ENCODE data around the gene FAHD2A. TPM values are rescaled to one million over a fixed set of nuclear protein-coding genes. Genes with fewer than 3 reads are reported as not detected.

FAHD2A gene
- total RNA-seq, 1 experiment from 2014 or later: 25.4 TPM

GRCh38 chr2:95382686-95383634, 19.5 kb upstream of the FAHD2A start:
- Histone ChIP-seq H3K27ac (ENCODE audit: low read depth, low read length) (no peak overlapping the region), H3K9me3 (ENCODE audit: control insufficient read depth in 1 of 2, insufficient read depth in 1 of 2, low read depth in 1 of 2, low read length in 2 of 2) (no peaks in the 10 kb centered on the region), H3K9me2 (ENCODE audit: insufficient read depth) (no peaks in the 10 kb centered on the region), H3K9ac (ENCODE audit: low read length) (no peak overlapping the region), H3K27me3 (ENCODE audit: insufficient read depth, low read length) (no peaks in the 10 kb centered on the region), H2AFZ (ENCODE audit: low read depth, low read length, poor library complexity, severe bottlenecking) (no peak overlapping the region), H3K79me2 (ENCODE audit: insufficient read depth, low read length) (no peaks in the 10 kb centered on the region), H4K20me1 (ENCODE audit: insufficient read depth) (no peaks in the 10 kb centered on the region), H3K4me3 (replicated peaks in 1 of 2; ENCODE audit: low read depth in 1 of 2, low read length in 2 of 2) (no peak overlapping the region), H3K4me2 (ENCODE audit: low read length) (no peak overlapping the region), H3K4me1 (ENCODE audit: control insufficient read depth in 1 of 2, insufficient read depth in 2 of 2, low read length in 2 of 2) (no peaks in the 10 kb centered on the region), H3K36me3 (ENCODE audit: control insufficient read depth in 1 of 2, insufficient read depth in 2 of 2, low read length in 2 of 2) (no peaks in the 10 kb centered on the region)
- ChIA-PET RAD21 (ENCODE audit: low non-redundant PET in 1 of 2, low total read pairs in 2 of 2, uncharacterized antibody in 2 of 2, unreplicated experiment in 2 of 2) (no interaction called here), CTCF (no interaction called here), POLR2A (no interaction called here)
- intact Hi-C loops (cut with micrococcal nuclease): no loop called here
- DNase-seq (ENCODE audit: low read depth, low spot score) (no peak), ATAC-seq (no peak)
- TF ChIP-seq ATF3 (IDR thresholded peaks at IDR 0.05) (no peak), EZH2phosphoT487 (IDR thresholded peaks at IDR 0.05; ENCODE audit: borderline replicate concordance) (no peak), ZFX (IDR thresholded peaks at IDR 0.05) (no peak), RAD21 (IDR thresholded peaks at IDR 0.05; ENCODE audit: low read depth) (no peak), CBX3 (IDR thresholded peaks at IDR 0.05; ENCODE audit: low read depth) (no peak), MAX (IDR thresholded peaks at IDR 0.05) (no peak), POLR2A (IDR thresholded peaks at IDR 0.05; ENCODE audit: borderline replicate concordance, extremely low read depth, insufficient read depth, insufficient read length) (no peak), EZH2 (IDR thresholded peaks at IDR 0.05) (no peak), YY1 (IDR thresholded peaks at IDR 0.05; ENCODE audit: extremely low read depth, insufficient replicate concordance, low read depth, low read length) (no peak), REST (IDR thresholded peaks at IDR 0.05; ENCODE audit: low read depth) (no peak), CEBPB (IDR thresholded peaks at IDR 0.05; ENCODE audit: low read depth) (no peak), JUND (IDR thresholded peaks at IDR 0.05) (no peak)
- no TSS peak for BruUV-seq (replicated peaks)

Measured in HCT116 (cell line).